Nephron progenitor cell (in vitro differentiated cells): ENCODE results near the gene TMEM178B.
A peak's percentile ranks its signal among the peaks of the same experiment; 100 is the strongest.

Experiments
- DNase-seq: peaks from one replicate; pipeline ENCODE4 v3.0.0; 2021
- H3K27ac Mint-ChIP-seq: 2 replicates; pipeline ENCODE4 v1.8.0; 2021; ENCODE audit warnings: mild to moderate bottlenecking, moderate library complexity, mixed read lengths
- H3K27me3 Mint-ChIP-seq: 2 replicates; pipeline ENCODE4 v1.8.0; 2021; ENCODE audit warnings: mild to moderate bottlenecking, low read depth, mixed read lengths; ENCODE audit not compliant: poor library complexity
- H3K36me3 Mint-ChIP-seq: 2 replicates; pipeline ENCODE4 v1.8.0; 2021; ENCODE audit warnings: low read depth, mixed read lengths
- H3K4me1 Mint-ChIP-seq: 2 replicates; pipeline ENCODE4 v1.8.0; 2021; ENCODE audit warnings: mixed read lengths
- H3K4me3 Mint-ChIP-seq: 2 replicates; pipeline ENCODE4 v1.8.0; 2021; ENCODE audit warnings: mild to moderate bottlenecking, moderate library complexity, mixed read lengths
- H3K9me3 Mint-ChIP-seq: 2 replicates; pipeline ENCODE4 v1.8.0; 2021; ENCODE audit warnings: mild to moderate bottlenecking, moderate library complexity, mixed read lengths
- TF ChIP-seq, protein P1 (sequence below): fragments of 200-600 bp; sonication (generic); IDR thresholded peaks from 2 replicates; pipeline ENCODE4 v1.5.0; 2021; ENCODE audit warnings: antibody characterized with exemption

TMEM178B gene

DNA sequence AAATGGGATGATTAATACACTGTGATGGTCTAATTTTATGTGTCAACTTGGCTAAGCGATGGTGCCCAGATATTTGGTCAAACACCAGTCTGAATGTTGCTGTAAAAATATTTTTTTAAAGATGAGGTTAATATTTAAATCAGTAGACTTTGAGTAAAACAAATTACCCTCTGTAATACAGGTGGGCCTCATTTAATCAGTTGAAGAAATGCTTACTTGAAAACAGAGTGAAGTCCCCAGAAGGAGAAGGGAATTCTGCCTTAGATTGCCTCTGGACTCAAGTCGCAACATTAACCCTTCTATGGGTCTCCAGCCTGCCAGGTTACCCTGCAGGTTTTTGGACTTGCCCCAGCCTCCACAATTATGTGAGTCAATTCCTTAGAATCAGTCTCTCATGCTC lies 427.6 kb downstream of the TMEM178B start:
- peaks cover 40% of the 10 kb centered on the region for H3K27me3 Mint-ChIP-seq
- H3K36me3 Mint-ChIP-seq: no peaks in the 10 kb centered on the region
- no peak overlapping the region for H3K4me3 Mint-ChIP-seq
- TF ChIP-seq, protein P1, sequence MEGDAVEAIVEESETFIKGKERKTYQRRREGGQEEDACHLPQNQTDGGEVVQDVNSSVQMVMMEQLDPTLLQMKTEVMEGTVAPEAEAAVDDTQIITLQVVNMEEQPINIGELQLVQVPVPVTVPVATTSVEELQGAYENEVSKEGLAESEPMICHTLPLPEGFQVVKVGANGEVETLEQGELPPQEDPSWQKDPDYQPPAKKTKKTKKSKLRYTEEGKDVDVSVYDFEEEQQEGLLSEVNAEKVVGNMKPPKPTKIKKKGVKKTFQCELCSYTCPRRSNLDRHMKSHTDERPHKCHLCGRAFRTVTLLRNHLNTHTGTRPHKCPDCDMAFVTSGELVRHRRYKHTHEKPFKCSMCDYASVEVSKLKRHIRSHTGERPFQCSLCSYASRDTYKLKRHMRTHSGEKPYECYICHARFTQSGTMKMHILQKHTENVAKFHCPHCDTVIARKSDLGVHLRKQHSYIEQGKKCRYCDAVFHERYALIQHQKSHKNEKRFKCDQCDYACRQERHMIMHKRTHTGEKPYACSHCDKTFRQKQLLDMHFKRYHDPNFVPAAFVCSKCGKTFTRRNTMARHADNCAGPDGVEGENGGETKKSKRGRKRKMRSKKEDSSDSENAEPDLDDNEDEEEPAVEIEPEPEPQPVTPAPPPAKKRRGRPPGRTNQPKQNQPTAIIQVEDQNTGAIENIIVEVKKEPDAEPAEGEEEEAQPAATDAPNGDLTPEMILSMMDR: no peak
- no peak overlapping the region for H3K27ac Mint-ChIP-seq
- no peaks in the 10 kb centered on the region for H3K4me1 Mint-ChIP-seq
- DNase-seq: no peak
- no peaks in the 10 kb centered on the region for H3K9me3 Mint-ChIP-seq

DNA sequence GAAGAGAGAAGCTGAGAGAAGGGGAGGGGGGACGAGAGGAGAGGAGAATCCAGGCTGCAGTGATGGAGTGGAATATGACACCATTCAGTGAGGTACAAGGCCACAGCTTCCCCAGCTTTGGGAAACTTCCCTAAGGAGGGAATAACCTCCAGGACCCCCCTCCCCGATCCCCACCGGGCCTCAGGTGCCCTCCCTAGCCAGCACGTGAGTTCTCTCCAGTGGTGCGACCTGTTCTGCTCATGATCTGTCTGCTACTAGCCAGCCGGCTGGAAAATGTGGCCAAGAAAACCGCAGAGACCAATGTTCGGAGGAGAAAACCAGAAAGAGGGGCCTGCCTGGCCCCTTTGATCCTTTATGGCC lies 437.4 kb downstream of the TMEM178B start:
- H3K27ac Mint-ChIP-seq: no peak overlapping the region
- H3K36me3 Mint-ChIP-seq: no peaks in the 10 kb centered on the region
- peaks cover 20% of the 10 kb centered on the region for H3K9me3 Mint-ChIP-seq
- H3K4me1 Mint-ChIP-seq: peaks cover 23% of the 10 kb centered on the region
- DNase-seq: no peak
- H3K27me3 Mint-ChIP-seq: peaks cover 31% of the 10 kb centered on the region
- H3K4me3 Mint-ChIP-seq: peak overlapping the region; percentile 82
- TF ChIP-seq, protein P1: no peak

DNA sequence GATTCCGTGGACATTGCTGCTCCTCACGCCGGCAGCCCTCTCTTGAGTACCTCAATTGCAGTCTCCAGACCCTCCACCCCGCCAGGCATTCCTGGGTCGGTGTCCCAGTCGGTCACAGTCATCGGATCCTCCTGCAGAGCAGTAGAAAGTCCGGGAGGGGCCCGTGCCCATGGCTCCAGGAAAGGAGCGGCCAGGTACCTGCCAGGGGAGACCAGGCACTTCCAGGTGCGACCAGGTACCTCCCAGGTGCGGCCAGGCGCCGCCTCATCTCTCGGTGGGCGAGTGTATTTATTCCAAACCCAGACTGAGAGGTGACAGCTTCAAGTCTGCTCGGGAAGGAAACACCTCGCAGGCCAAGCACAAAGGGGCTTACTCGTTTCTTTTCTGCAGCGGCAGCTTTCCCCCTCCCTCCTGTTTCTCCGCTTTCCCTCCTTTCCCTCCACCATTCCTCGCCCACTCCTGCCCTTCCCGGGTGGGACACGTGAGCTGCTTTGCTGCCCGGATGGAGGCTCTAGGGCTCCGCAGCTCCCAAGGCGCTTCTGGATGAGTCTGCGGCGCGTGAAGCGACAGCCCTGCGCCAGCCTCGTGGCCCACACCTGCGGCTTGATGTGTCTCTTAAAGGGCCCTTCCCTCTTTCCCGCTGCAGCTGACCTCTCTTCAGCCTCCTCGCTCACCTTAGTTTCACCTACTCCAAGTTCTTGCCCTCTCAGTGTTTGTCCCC lies 438.0 kb downstream of the TMEM178B start:
- H3K36me3 Mint-ChIP-seq: no peaks in the 10 kb centered on the region
- peaks cover 20% of the 10 kb centered on the region for H3K9me3 Mint-ChIP-seq
- peak; percentile 34 for DNase-seq
- peak overlapping the region; percentile 82 for H3K4me3 Mint-ChIP-seq
- no peak overlapping the region for H3K27ac Mint-ChIP-seq
- TF ChIP-seq, protein P1: no peak
- peaks cover 34% of the 10 kb centered on the region for H3K27me3 Mint-ChIP-seq
- H3K4me1 Mint-ChIP-seq: peaks cover 23% of the 10 kb centered on the region

DNA sequence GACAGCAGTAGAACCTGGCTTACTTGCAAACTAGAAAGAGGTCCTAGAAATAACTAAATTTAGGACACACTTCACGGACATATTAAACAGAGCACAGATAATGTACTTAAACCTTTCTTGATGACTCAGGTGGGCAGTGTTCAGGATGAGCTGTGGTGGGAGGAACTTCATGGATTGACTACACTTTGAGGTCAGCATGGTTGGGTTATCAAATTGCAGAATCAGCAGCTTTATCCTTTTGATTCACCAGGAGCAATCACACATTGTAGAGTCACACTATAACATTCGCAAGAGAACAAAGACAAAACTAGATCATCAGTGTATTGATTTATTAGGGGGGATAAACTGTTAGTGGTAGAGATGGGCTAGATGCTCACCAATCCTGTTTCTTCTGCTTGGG lies 438.7 kb downstream of the TMEM178B start:
- Mint-ChIP-seq H3K27ac (no peak overlapping the region), H3K36me3 (no peaks in the 10 kb centered on the region), H3K4me1 (peaks cover 23% of the 10 kb centered on the region), H3K4me3 (peak overlapping the region; percentile 82), H3K9me3 (peaks cover 20% of the 10 kb centered on the region), H3K27me3 (peaks cover 36% of the 10 kb centered on the region)
- TF ChIP-seq, protein P1: no peak
- no peak for DNase-seq

DNA sequence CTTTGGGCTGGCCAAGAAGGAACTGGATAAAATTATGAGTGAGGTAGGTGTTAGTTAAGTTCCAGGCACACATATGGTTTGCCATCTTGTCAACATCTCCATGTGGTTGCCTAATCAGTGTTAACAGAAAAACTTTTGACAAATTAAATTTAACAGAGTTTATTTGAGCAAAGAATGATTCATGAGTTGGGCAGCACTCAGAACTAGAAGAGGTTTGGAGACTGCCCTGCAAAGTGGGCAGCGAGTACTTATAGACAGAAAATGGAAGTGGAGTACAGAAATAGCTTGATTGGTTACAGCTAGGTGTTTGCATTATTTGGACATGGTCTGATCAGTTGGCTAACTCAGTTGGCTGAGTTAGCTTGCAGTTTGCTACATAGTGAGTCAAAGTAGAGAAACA lies 439.9 kb downstream of the TMEM178B start:
- TF ChIP-seq, protein P1: no peak
- Mint-ChIP-seq H3K4me3 (no peak overlapping the region), H3K36me3 (no peaks in the 10 kb centered on the region), H3K27ac (no peak overlapping the region), H3K4me1 (peaks cover 23% of the 10 kb centered on the region), H3K9me3 (peaks cover 14% of the 10 kb centered on the region), H3K27me3 (peaks cover 37% of the 10 kb centered on the region)
- DNase-seq: no peak

DNA sequence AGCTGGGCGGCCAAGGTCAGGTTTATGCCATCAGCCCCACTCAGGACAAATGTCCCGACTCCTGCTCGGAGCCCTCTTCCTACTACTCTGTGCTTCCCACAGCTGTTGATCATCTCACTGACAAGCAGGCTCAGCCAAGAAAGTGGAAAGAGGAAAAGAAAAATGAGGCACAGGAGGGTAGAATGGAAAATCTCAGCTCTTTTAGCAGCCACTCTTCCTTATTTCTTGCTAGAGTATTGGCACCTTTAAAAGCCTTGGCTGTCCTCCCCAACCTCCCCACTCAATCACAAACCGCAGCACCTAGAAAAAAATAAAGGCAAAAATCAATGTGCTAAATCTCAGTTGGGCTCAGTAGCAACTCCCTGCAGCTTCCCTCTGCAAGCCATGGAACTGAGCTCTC lies 442.1 kb downstream of the TMEM178B start:
- peaks cover 14% of the 10 kb centered on the region for H3K9me3 Mint-ChIP-seq
- H3K27me3 Mint-ChIP-seq: peaks cover 36% of the 10 kb centered on the region
- H3K27ac Mint-ChIP-seq: no peak overlapping the region
- DNase-seq: no peak
- H3K4me3 Mint-ChIP-seq: no peak overlapping the region
- H3K4me1 Mint-ChIP-seq: peaks cover 16% of the 10 kb centered on the region
- no peaks in the 10 kb centered on the region for H3K36me3 Mint-ChIP-seq
- TF ChIP-seq, protein P1: no peak
